AG08396 (cell line): ENCODE data around the gene TRIM64C.
"Not testable (repeated sequence)": the region's sequence is repeated elsewhere in the genome, so short reads cannot be mapped to it uniquely, and the experiment has no call there.

Experiments
- DNase-seq: peaks from one replicate; pipeline ENCODE4 v3.0.0; 2012; ENCODE audit warnings: low spot score, mixed read lengths

TRIM64C gene, protein sequence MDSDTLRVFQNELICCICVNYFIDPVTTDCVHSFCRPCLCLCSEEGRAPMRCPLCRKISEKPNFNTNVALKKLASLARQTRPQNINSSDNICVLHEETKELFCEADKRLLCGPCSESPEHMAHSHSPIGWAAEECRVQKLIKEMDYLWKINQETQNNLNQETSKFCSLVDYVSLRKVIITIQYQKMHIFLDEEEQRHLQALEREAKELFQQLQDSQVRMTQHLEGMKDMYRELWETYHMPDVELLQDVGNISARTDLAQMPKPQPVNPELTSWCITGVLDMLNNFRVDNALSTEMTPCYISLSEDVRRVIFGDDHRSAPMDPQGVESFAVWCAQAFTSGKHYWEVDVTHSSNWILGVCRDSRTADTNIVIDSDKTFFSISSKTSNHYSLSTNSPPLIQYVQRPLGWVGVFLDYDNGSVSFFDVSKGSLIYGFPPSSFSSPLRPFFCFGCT

DNA sequence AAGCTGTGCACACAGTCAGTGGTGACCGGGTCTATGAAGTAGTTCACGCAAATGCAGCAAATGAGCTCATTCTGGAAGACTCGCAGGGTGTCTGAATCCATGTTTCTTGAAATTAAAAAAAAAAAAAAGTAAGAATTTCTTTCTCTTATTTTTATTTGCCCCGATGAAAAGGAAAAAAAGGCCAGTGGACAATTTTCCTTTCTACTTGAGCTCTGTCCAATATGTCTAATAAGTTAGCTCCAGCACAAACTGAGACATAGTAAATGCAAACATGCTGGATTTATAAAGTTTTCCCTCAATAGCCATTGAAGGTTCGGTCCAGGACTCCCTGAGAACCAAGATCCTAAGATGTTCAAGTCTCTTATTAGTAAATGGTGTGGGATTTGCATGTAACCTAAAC lies at the start of gene TRIM64C:
TRIM64C (minus strand) TSS at position 101 of the 400 bp plus-strand sequence; CDS start at position 101, 0 bp downstream.
- DNase-seq: not testable (repeated sequence)

DNA sequence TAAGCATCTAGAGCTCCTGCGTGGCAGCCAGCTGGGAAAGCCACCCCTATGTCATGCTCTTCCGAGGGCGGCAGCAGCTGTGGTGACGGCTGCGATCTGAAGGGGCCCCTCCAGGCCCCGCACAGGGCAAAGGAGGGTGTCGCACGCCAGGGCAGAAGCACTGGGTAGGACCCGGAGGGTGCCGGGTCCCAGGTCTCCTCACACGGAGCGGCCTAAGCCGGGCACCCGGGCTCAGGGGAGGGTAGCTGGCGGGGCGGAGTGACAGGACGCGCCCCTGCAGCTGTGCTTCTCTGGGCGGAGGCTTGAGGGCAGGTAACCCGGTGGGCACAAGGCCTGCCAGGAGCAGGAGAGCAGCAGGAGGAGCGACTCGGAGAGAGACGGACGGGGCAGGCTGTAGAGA lies 43.4 kb upstream of the TRIM64C start:
- not testable (repeated sequence) for DNase-seq

DNA sequence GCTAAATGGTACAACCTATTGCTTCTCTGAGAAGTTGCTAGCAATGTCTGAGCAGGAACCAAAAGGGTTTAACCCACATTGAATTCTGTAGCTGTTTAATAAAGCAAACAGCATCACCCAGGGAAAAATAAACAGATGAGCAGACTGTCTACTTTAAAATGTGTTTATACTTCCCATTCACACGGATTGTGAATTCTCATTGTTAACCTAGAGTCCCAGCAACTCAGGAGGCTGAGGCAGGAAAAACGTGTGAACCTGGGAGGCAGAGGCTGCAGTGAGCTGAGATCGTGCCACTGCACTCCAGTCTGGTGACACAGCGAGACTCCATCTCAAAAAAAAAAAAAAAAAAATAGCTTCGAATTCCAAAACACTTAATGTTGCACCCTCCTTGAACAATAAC lies 11.0 kb upstream of the TRIM64C start:
- not testable (repeated sequence) for DNase-seq

DNA sequence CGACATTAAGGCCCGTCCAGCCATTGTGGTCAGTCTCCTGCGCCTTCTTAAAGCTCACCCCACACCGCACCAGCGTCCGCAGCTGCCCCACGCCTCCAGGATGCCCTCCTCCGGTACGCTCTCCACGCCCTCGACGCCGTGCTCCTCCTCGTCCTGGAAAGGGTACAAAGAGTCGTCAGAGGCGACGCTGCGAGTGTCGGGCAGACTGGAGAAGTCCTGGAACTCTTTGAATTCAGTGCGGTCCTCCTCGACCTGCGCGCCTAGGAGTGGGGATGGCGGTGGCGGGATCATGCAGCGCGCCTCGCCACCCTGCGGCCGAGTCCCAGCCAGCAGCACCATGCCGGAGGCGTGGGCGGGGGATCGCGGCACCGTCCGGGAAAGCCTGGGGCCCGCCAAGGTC lies 9.1 kb downstream of the TRIM64C start:
- DNase-seq: not testable (repeated sequence)

DNA sequence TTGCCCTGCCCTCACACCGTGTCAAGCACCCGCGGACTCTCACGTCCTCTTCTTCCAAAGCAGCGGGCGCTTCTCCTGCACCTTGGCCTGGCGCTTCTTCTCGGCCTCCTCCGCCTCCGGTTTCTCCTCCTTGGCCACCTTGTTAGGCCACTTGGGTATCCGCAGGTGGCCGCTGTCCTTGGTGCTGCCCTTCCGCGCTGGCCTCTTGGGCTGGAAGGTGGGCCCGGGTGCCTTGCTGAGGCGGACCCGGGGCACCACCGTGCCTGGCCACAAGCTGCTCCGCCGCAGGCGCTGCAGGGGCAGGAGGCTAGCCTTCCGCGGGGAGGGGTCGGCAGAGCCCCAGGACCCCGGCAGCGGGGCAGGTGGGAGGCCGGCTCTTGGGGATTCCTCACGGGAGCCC lies 10.7 kb downstream of the TRIM64C start:
- DNase-seq: not testable (repeated sequence)

DNA sequence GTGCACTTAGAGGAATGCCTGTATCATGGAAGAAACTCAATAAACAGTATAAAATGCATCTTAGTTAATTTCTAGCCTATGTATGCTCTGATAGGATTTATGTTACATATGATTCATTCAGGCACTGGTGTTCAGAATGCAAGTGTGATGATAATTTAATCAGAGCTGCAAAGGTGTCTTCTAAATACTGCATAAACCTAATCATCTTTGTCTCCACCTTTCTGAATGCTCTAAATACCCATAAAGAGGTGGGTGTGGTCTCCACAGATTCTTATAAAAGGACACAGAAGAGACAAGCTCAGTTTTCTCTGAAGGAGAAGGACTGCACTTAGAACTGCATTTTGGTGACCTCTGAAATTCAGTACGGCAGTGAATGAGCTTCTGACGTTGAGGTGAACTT lies 30.4 kb downstream of the TRIM64C start, which contains the start of gene TRIM49B:
TRIM49B (plus strand) TSS at position 301 of the 400 bp plus-strand sequence. CDS start 2,777 bp downstream, outside the sequence.
- DNase-seq: not testable (repeated sequence)
